Activated T-cell treated with anti-CD3 and anti-CD28 coated beads, Interleukin-2, amount 50 U/mL, for 72 hours (primary cell): ENCODE measurements around the gene VCP. TPM values are rescaled to one million over a fixed set of nuclear protein-coding genes. Genes with fewer than 3 reads are reported as not detected.

ENCODE experiments used
- ATAC-seq, 2 donors: fragments of 150-1000 bp; cut with Tn5 transposase; replicated peaks in 1 of 2; 2 replicates each; pipeline ENCODE4 v1.10.0; 2021; ENCODE audit warnings: moderate library complexity in 2 of 2, mild to moderate bottlenecking in 1 of 2
- DNase-seq, 2 donors: peaks; one replicate each; pipeline ENCODE4 v3.0.0; 2021 to 2022; ENCODE audit warnings: mixed read lengths in 1 of 2
- H3K27ac Mint-ChIP-seq: one replicate; pipeline ENCODE4 v1.8.0; 2022; ENCODE audit warnings: mild to moderate bottlenecking, moderate library complexity, mixed read lengths
- H3K27me3 Mint-ChIP-seq: one replicate; pipeline ENCODE4 v1.8.0; 2022; ENCODE audit warnings: low read depth, mixed read lengths
- H3K36me3 Mint-ChIP-seq, 2 donors: one replicate each; pipeline ENCODE4 v1.8.0; 2022; ENCODE audit warnings: mixed read lengths in 2 of 2, mild to moderate bottlenecking in 1 of 2; ENCODE audit not compliant: insufficient read depth in 2 of 2
- H3K4me1 Mint-ChIP-seq: one replicate; pipeline ENCODE4 v1.8.0; 2022; ENCODE audit warnings: low read depth, mixed read lengths
- H3K4me3 Mint-ChIP-seq, 2 donors: one replicate each; pipeline ENCODE4 v1.8.0; 2022; ENCODE audit warnings: mild to moderate bottlenecking in 2 of 2, mixed read lengths in 2 of 2, moderate library complexity in 2 of 2
- H3K9me3 Mint-ChIP-seq, 2 donors: one replicate each; pipeline ENCODE4 v1.8.0; 2022; ENCODE audit warnings: mixed read lengths in 2 of 2
- total RNA-seq, 2 donors: library from RNA; stranded (reverse); gene quantifications; one replicate each; pipeline ENCODE4 v1.2.3, GENCODE V29; 2022

VCP gene
- total RNA-seq, 2 donors from 2014 or later = 190 to 199 TPM

GRCh38 chr9:35091536-35091935 lies 19.1 kb upstream of the VCP start:
- Mint-ChIP-seq H3K27ac (no peak overlapping the region), H3K4me3 (no peak overlapping the region), H3K27me3 (no peaks in the 10 kb centered on the region), H3K9me3 (no peaks in the 10 kb centered on the region), H3K36me3 (peaks cover 2 to 10% of the 10 kb centered on the region in 2 donors), H3K4me1 (peaks cover 25% of the 10 kb centered on the region)
- DNase-seq (no peak), ATAC-seq (no peak)

- H3K4me1 Mint-ChIP-seq = peaks cover 6% of the 10 kb centered on the region
- H3K27me3 Mint-ChIP-seq = no peaks in the 10 kb centered on the region
- no peaks in the 10 kb centered on the region for H3K9me3 Mint-ChIP-seq
- H3K4me3 Mint-ChIP-seq = no peak overlapping the region
- H3K36me3 Mint-ChIP-seq = peaks cover 2 to 7% of the 10 kb centered on the region in 2 donors
- DNase-seq (no peak), ATAC-seq (no peak)
- H3K27ac Mint-ChIP-seq = no peak overlapping the region
Observed at GRCh38 chr9:35089434-35089833, 17.0 kb upstream of the VCP start.

GRCh38 chr9:35085078-35085477 lies 12.7 kb upstream of the VCP start:
- DNase-seq = no peak
- Mint-ChIP-seq H3K4me3 (no peak overlapping the region), H3K27me3 (no peaks in the 10 kb centered on the region), H3K9me3 (no peaks in the 10 kb centered on the region), H3K36me3 (peaks cover 2 to 4% of the 10 kb centered on the region in 2 donors), H3K4me1 (peaks cover 3% of the 10 kb centered on the region), H3K27ac (no peak overlapping the region)
- ATAC-seq = no peak

- Mint-ChIP-seq H3K27me3 (no peaks in the 10 kb centered on the region), H3K4me3 (peak within 1 kb of the TSS; percentile 99 to 100), H3K4me1 (peaks cover 34% of the 10 kb centered on the region), H3K36me3 (peaks cover 2 to 8% of the 10 kb centered on the region in 2 donors), H3K9me3 (no peaks in the 10 kb centered on the region), H3K27ac (peak within 1 kb of the TSS; percentile 99)
- ATAC-seq = peak; percentile 93 to 96
- peak; percentile 89 to 90 for DNase-seq
Observed at GRCh38 chr9:35079426-35080341, 7.3 kb upstream of the VCP start, which contains the start of gene FANCG. Gene FANCG (minus strand): TSS chr9:35079942. CDS start chr9:35079524, 418 bp downstream.

- ATAC-seq = no peak
- H3K9me3 Mint-ChIP-seq = no peaks in the 10 kb centered on the region
- peak overlapping the region; percentile 99 to 100 for H3K4me3 Mint-ChIP-seq
Observed at GRCh38 chr9:35079041-35079425, 6.6 kb upstream of the VCP start.

DNA sequence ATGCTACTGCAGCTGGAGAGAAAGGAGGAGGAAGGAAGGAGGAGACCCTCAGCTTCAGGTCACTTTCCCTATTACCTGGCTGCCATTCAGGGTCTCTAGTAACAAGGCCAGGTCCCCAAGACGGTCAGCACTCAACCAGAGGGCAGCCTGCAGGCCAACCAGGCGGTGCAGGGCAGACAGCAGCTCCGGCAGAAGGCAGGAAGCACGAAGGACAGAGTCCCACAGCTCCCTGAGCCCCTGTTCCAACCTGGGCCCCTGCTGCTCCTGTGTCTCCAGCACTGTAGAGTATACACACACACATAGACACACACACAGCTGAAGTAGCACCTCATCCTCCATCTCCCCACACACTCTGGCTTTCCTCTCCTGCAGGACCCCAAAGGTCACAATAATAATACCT lies 5.6 kb upstream of the VCP start:
- Mint-ChIP-seq H3K36me3 (peaks cover 2 to 16% of the 10 kb centered on the region in 2 donors), H3K4me1 (peaks cover 51% of the 10 kb centered on the region), H3K27ac (peak overlapping the region; percentile 41), H3K27me3 (no peaks in the 10 kb centered on the region), H3K4me3 (peak overlapping the region; percentile 99 to 100), H3K9me3 (no peaks in the 10 kb centered on the region)
- DNase-seq (no peak), ATAC-seq (no peak)

More at GRCh38 chr9:35079041-35079425, 6.6 kb upstream of the VCP start:
- H3K27ac Mint-ChIP-seq = no peak overlapping the region
- H3K4me1 Mint-ChIP-seq = peaks cover 41% of the 10 kb centered on the region
- no peak for DNase-seq
- peaks cover 2 to 10% of the 10 kb centered on the region in 2 donors for H3K36me3 Mint-ChIP-seq
- H3K27me3 Mint-ChIP-seq = no peaks in the 10 kb centered on the region

DNA sequence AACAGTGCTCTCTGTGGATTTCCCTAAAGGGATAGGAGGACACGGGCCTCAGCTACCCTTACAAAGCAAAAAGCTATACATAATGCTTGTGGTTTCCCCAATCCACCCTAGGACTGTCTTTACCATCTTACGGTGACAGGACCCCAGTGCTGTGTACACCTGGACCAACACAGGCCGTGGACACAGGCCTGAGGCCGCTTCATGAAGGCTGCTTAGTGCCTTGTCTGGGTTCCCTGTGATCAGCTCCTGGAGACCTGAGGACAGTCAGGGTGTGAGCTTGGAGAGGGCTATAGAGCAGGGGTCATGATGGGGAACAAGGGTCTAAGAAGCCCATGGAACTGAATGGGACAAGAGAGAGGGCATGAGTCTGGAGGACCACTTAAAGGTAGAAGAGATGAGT lies 4.4 kb upstream of the VCP start:
- Mint-ChIP-seq H3K27ac (no peak overlapping the region), H3K27me3 (no peaks in the 10 kb centered on the region), H3K9me3 (no peaks in the 10 kb centered on the region), H3K4me3 (peak overlapping the region in 1 of 2 donors; percentile 100), H3K36me3 (peaks cover 2 to 17% of the 10 kb centered on the region in 2 donors), H3K4me1 (peaks cover 56% of the 10 kb centered on the region)
- ATAC-seq = no peak
- DNase-seq = no peak

DNA sequence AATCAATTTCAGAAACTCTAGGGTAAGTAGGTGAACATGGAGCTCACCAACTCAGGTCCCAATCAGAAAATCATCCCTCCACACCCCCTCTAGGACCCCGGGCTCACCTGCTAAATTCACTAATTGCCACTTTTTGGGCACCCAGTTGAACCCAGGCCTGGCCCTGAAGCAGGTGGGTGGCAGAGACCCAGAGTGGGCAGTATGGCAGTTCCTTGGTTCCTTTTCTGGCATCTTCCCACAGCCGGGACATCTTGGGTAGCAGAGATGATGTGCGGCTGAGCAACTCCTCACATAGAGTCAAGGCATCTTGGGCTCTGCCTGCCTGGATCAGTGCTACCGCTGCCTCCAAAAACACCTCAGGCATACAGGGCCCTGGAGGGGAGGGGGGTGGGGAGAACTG lies 2.9 kb upstream of the VCP start:
- no peaks in the 10 kb centered on the region for H3K9me3 Mint-ChIP-seq
- no peak for ATAC-seq
- no peak overlapping the region for H3K4me3 Mint-ChIP-seq
- H3K4me1 Mint-ChIP-seq = peaks cover 67% of the 10 kb centered on the region
- no peak for DNase-seq
- H3K27ac Mint-ChIP-seq = no peak overlapping the region
- peaks cover 5 to 28% of the 10 kb centered on the region in 2 donors for H3K36me3 Mint-ChIP-seq
- H3K27me3 Mint-ChIP-seq = no peaks in the 10 kb centered on the region

GRCh38 chr9:35074791-35075190 lies 2.4 kb upstream of the VCP start:
- peaks cover 5 to 28% of the 10 kb centered on the region in 2 donors for H3K36me3 Mint-ChIP-seq
- no peaks in the 10 kb centered on the region for H3K9me3 Mint-ChIP-seq
- DNase-seq = no peak
- H3K27me3 Mint-ChIP-seq = no peaks in the 10 kb centered on the region
- peaks cover 67% of the 10 kb centered on the region for H3K4me1 Mint-ChIP-seq
- ATAC-seq = no peak
- H3K27ac Mint-ChIP-seq = no peak overlapping the region
- no peak overlapping the region for H3K4me3 Mint-ChIP-seq

DNA sequence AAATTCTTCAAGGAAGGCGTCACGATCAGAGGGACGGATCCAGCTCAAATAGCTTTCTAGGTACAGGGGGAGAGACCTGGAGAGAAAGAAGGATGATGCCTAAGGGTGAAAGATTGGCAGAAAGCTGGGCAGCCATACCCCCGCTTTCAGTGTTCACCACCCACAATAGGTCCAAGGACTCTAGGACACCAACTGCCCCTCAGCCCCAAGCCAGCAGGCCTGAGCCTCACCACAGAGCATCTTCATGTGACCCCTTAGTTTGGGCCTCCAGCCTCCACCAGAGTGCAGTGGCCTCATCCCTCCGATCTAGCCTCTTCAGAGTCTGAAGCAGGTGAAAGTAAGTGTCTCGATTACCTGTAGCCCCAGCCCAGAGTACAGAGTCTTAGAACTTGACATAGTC lies 1.7 kb upstream of the VCP start:
- peaks cover 74% of the 10 kb centered on the region for H3K4me1 Mint-ChIP-seq
- no peaks in the 10 kb centered on the region for H3K27me3 Mint-ChIP-seq
- no peak overlapping the region for H3K27ac Mint-ChIP-seq
- no peak for DNase-seq
- ATAC-seq = no peak
- H3K36me3 Mint-ChIP-seq = peaks cover 5 to 31% of the 10 kb centered on the region in 2 donors
- H3K4me3 Mint-ChIP-seq = no peak overlapping the region
- H3K9me3 Mint-ChIP-seq = no peaks in the 10 kb centered on the region

- H3K9me3 Mint-ChIP-seq = no peaks in the 10 kb centered on the region
- DNase-seq (peak in 1 of 2 donors; percentile 28), ATAC-seq (peak in 1 of 2 donors; percentile 23)
- peaks cover 76% of the 10 kb centered on the region for H3K4me1 Mint-ChIP-seq
- no peaks in the 10 kb centered on the region for H3K27me3 Mint-ChIP-seq
- H3K27ac Mint-ChIP-seq = peak overlapping the region; percentile 97
- H3K4me3 Mint-ChIP-seq = peak overlapping the region; percentile 90 to 91
- H3K36me3 Mint-ChIP-seq = peaks cover 4 to 34% of the 10 kb centered on the region in 2 donors
Observed at GRCh38 chr9:35073279-35073612, 821 bp upstream of the VCP start.

DNA sequence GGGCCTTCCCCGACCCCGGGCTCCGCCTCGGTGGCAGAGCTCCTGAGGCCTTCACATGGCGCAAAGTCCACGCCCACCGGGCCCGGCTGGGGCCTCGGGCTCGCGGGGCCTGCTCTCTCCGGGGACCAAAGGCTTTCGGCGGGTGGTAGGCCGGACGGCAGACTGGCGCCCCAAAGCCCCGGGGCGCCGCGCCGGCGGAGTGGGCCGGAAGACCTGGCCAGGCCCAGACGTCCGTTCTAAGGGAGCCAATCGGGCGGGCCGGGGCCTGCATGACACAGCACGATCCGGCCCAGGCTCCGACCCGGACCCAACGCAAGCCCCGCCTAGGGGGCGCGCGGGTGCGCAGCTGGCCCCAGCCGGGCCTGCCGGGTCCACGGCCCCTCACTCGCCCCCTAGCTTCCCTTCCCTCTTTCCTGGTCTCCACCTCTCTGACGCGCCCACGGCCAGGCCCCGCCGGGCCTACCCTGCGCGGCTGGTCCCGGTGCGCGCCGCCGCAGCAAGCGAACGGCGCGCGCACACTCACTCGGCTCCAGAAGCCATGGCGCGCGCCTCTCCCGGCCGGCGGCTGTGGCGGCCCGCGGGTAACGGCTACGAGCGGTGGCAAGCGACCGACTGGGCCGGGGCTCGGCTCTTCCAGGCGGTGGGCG lies 488 bp downstream of the VCP start:
- H3K9me3 Mint-ChIP-seq = no peaks in the 10 kb centered on the region
- H3K36me3 Mint-ChIP-seq = peaks cover 9 to 43% of the 10 kb centered on the region in 2 donors

More for the DNA sequence above, 488 bp downstream of the VCP start:
- Mint-ChIP-seq H3K27ac (peak overlapping the region; percentile 99), H3K27me3 (no peaks in the 10 kb centered on the region), H3K4me1 (peaks cover 76% of the 10 kb centered on the region), H3K4me3 (peak overlapping the region; percentile 90 to 91)
- ATAC-seq = peak; percentile 74 to 77
- peak; percentile 87 for DNase-seq
